WTC11 (cell line): ENCODE measurements around the gene LGR4.

ENCODE experiments used
- MXD4 ChIP-seq: fragments of 250-450 bp; sonication (Bioruptor Pico); IDR thresholded peaks from 2 replicates; pipeline ENCODE4 v1.8.0; 2021; ENCODE audit warnings: mild to moderate bottlenecking, moderate library complexity, borderline replicate concordance
- NFATC4 ChIP-seq: fragments of 250-450 bp; sonication (Bioruptor Pico); IDR thresholded peaks from 2 replicates; pipeline ENCODE4 v1.9.0; 2021; ENCODE audit warnings: mild to moderate bottlenecking
- ZNF423 ChIP-seq: fragments of 250-450 bp; sonication (Bioruptor Pico); IDR thresholded peaks from 2 replicates; pipeline ENCODE4 v2.1.2; 2022; ENCODE audit warnings: mild to moderate bottlenecking, moderate library complexity
- TF ChIP-seq, protein P1 (sequence below): fragments of 200-600 bp; IDR thresholded peaks from 2 replicates; pipeline ENCODE4 v1.8.0; 2022; ENCODE audit warnings: antibody characterized with exemption
- TF ChIP-seq, protein P2 (sequence below): sonication (generic); formaldehyde crosslinking; IDR thresholded peaks from 2 replicates; pipeline ENCODE4 v1.8.0; 2023; ENCODE audit warnings: missing genetic modification reagents
- TF ChIP-seq, protein P3 (sequence below): sonication (generic); formaldehyde crosslinking; IDR thresholded peaks from 2 replicates; pipeline ENCODE4 v1.8.1; 2023; ENCODE audit warnings: mild to moderate bottlenecking, missing genetic modification reagents, borderline replicate concordance

DNA sequence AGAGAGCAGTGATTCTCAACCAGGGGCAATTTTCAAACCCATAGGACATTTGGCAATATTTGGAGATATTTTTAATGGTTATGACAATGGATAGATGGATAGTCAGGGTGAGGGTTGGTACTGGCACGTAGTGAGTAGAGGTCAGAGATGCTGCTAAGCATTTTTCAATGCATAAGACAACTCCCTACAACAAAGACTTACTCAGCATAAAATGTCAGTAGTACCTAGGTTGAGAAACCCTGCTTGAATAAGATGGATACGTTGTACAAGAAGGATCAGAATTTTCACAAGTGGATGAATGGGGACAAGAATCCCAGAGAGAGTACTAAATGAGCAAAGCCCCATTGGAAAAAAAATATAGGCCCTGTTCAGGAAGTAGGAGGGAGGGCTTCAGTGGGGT, 45.9 kb upstream of the LGR4 start:
- TF ChIP-seq, protein P1, sequence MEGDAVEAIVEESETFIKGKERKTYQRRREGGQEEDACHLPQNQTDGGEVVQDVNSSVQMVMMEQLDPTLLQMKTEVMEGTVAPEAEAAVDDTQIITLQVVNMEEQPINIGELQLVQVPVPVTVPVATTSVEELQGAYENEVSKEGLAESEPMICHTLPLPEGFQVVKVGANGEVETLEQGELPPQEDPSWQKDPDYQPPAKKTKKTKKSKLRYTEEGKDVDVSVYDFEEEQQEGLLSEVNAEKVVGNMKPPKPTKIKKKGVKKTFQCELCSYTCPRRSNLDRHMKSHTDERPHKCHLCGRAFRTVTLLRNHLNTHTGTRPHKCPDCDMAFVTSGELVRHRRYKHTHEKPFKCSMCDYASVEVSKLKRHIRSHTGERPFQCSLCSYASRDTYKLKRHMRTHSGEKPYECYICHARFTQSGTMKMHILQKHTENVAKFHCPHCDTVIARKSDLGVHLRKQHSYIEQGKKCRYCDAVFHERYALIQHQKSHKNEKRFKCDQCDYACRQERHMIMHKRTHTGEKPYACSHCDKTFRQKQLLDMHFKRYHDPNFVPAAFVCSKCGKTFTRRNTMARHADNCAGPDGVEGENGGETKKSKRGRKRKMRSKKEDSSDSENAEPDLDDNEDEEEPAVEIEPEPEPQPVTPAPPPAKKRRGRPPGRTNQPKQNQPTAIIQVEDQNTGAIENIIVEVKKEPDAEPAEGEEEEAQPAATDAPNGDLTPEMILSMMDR, result no peak
- TF ChIP-seq, protein P2, sequence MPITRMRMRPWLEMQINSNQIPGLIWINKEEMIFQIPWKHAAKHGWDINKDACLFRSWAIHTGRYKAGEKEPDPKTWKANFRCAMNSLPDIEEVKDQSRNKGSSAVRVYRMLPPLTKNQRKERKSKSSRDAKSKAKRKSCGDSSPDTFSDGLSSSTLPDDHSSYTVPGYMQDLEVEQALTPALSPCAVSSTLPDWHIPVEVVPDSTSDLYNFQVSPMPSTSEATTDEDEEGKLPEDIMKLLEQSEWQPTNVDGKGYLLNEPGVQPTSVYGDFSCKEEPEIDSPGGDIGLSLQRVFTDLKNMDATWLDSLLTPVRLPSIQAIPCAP, result no peak
- TF ChIP-seq MXD4 (CRISPR knock-in tag) (no peak), NFATC4 (CRISPR knock-in tag) (no peak), ZNF423 (CRISPR knock-in tag) (no peak)
- TF ChIP-seq, protein P3, sequence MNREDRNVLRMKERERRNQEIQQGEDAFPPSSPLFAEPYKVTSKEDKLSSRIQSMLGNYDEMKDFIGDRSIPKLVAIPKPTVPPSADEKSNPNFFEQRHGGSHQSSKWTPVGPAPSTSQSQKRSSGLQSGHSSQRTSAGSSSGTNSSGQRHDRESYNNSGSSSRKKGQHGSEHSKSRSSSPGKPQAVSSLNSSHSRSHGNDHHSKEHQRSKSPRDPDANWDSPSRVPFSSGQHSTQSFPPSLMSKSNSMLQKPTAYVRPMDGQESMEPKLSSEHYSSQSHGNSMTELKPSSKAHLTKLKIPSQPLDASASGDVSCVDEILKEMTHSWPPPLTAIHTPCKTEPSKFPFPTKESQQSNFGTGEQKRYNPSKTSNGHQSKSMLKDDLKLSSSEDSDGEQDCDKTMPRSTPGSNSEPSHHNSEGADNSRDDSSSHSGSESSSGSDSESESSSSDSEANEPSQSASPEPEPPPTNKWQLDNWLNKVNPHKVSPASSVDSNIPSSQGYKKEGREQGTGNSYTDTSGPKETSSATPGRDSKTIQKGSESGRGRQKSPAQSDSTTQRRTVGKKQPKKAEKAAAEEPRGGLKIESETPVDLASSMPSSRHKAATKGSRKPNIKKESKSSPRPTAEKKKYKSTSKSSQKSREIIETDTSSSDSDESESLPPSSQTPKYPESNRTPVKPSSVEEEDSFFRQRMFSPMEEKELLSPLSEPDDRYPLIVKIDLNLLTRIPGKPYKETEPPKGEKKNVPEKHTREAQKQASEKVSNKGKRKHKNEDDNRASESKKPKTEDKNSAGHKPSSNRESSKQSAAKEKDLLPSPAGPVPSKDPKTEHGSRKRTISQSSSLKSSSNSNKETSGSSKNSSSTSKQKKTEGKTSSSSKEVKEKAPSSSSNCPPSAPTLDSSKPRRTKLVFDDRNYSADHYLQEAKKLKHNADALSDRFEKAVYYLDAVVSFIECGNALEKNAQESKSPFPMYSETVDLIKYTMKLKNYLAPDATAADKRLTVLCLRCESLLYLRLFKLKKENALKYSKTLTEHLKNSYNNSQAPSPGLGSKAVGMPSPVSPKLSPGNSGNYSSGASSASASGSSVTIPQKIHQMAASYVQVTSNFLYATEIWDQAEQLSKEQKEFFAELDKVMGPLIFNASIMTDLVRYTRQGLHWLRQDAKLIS (CRISPR knock-in tag), result no peak
